Measurements from ENCODE around the gene SPDYC. TPM values are rescaled to one million over a fixed set of nuclear protein-coding genes. Genes with fewer than 3 reads are reported as not detected.
A peak's percentile ranks its signal among the peaks of the same experiment; 100 is the strongest.

SPDYC gene
- total and polyA plus RNA-seq, 7 donors, result not detected

GRCh38 chr11:65210748-65211147, 40.7 kb downstream of the SPDYC start:
- H3K36me3 ChIP-seq, result peaks cover 31 to 66% (median 54%) of the 10 kb centered on the region in 4 donors
- intact Hi-C loops (cut with DNase I), result no loop called here
- 56 to 81% methylated on average over 4 of the region's 4 CpGs for WGBS, 2 donors

GRCh38 chr11:65211293-65212105, 41.5 kb downstream of the SPDYC start:
- WGBS, 2 donors, result 82 to 83% methylated on average over 29 of the region's 29 CpGs
- Histone ChIP-seq H3K4me1 (no peaks in the 10 kb centered on the region), H3K27ac (no peak overlapping the region), H3K4me3 (no peak overlapping the region), H3K9me3 (no peaks in the 10 kb centered on the region), H3K27me3 (no peaks in the 10 kb centered on the region), H3K36me3 (peaks cover 24 to 58% (median 46%) of the 10 kb centered on the region in 4 donors)
- no peak for TF ChIP-seq POLR2A (IDR thresholded peaks at IDR 0.05)
- peak; percentile 61 for DNase-seq
- intact Hi-C loops (cut with DNase I), result no loop called here

More at GRCh38 chr11:65210748-65211147, 40.7 kb downstream of the SPDYC start:
- TF ChIP-seq CTCF (IDR thresholded peaks at IDR 0.05), result no peak
- no peak for TF ChIP-seq POLR2AphosphoS5 (IDR thresholded peaks at IDR 0.05)
- TF ChIP-seq EP300 (IDR thresholded peaks at IDR 0.05), result no peak
- TF ChIP-seq POLR2A (IDR thresholded peaks at IDR 0.05), result no peak
- Histone ChIP-seq H3K27me3 (no peaks in the 10 kb centered on the region), H3K27ac (no peak overlapping the region), H3K4me3 (no peak overlapping the region), H3K9me3 (no peaks in the 10 kb centered on the region), H3K4me1 (no peaks in the 10 kb centered on the region)
- DNase-seq, result peak; percentile 36

GRCh38 chr11:65212226-65212801, 42.3 kb downstream of the SPDYC start:
- Histone ChIP-seq H3K36me3 (peaks cover 21 to 50% (median 40%) of the 10 kb centered on the region in 4 donors), H3K27me3 (no peaks in the 10 kb centered on the region), H3K4me1 (no peaks in the 10 kb centered on the region), H3K9me3 (no peaks in the 10 kb centered on the region), H3K4me3 (no peak overlapping the region), H3K27ac (no peak overlapping the region)
- TF ChIP-seq POLR2A (IDR thresholded peaks at IDR 0.05), result no peak
- TF ChIP-seq EP300 (IDR thresholded peaks at IDR 0.05), result no peak
- 66 to 88% methylated on average over 13 of the region's 13 CpGs for WGBS, 2 donors
- DNase-seq, result peak; percentile 60
- intact Hi-C loops (cut with DNase I), result no loop called here

GRCh38 chr11:65213322-65214211, 43.5 kb downstream of the SPDYC start:
- DNase-seq, result no peak
- Histone ChIP-seq H3K27me3 (no peaks in the 10 kb centered on the region), H3K27ac (no peak overlapping the region), H3K9me3 (no peaks in the 10 kb centered on the region), H3K4me3 (no peak overlapping the region), H3K36me3 (peaks cover 13 to 38% (median 30%) of the 10 kb centered on the region in 4 donors), H3K4me1 (no peaks in the 10 kb centered on the region)
- intact Hi-C loops (cut with DNase I), result no loop called here
- WGBS, 2 donors, result 41 to 60% methylated on average over 26 of the region's 26 CpGs
- no peak for TF ChIP-seq POLR2AphosphoS5 (IDR thresholded peaks at IDR 0.05)
- TF ChIP-seq CTCF (IDR thresholded peaks at IDR 0.05), result no peak
- TF ChIP-seq POLR2A (IDR thresholded peaks at IDR 0.05), result no peak
- no peak for TF ChIP-seq EP300 (IDR thresholded peaks at IDR 0.05)

- Histone ChIP-seq H3K9me3 (no peaks in the 10 kb centered on the region), H3K27ac (no peak overlapping the region), H3K36me3 (peaks cover 13 to 30% (median 23%) of the 10 kb centered on the region in 4 donors), H3K27me3 (no peaks in the 10 kb centered on the region), H3K4me3 (no peak overlapping the region), H3K4me1 (no peaks in the 10 kb centered on the region)
- 71 to 83% methylated on average over 16 of the region's 16 CpGs for WGBS, 2 donors
- DNase-seq, result no peak
- no peak for TF ChIP-seq EP300 (IDR thresholded peaks at IDR 0.05)
- no peak for TF ChIP-seq CTCF (IDR thresholded peaks at IDR 0.05)
- no peak for TF ChIP-seq POLR2AphosphoS5 (IDR thresholded peaks at IDR 0.05)
- TF ChIP-seq POLR2A (IDR thresholded peaks at IDR 0.05), result no peak
- intact Hi-C loops (cut with DNase I), result no loop called here
Measured at GRCh38 chr11:65214212-65214845, 44.3 kb downstream of the SPDYC start.
